H1 (cell line): ENCODE results near the gene TSKU. TPM values are rescaled to one million over a fixed set of nuclear protein-coding genes. Genes with fewer than 3 reads are reported as not detected.

ENCODE experiments used
- CTCF ChIA-PET: fragments of 300-600 bp; sonication (Branson Sonifier 250); formaldehyde crosslinking; loops from one replicate; lab custom pipeline; 2021; ENCODE audit not compliant: partially characterized antibody; lab: Charles Lee
- POLR2A ChIA-PET: fragments of 300-600 bp; sonication (Branson Sonifier 250); formaldehyde crosslinking; loops from one replicate; lab custom pipeline; 2021; ENCODE audit warnings: inconsistent platforms; ENCODE audit not compliant: partially characterized antibody; lab: Charles Lee
- DNase-seq, 2 experiments: peaks; one replicate each; pipeline versions ENCODE4 v3.0.0 to v3.0.0-alpha.2; 2010 to 2022; ENCODE audit warnings: low spot score in 2 of 2, low read depth in 1 of 2, mixed read lengths in 1 of 2
- FAIRE-seq: peaks from 2 replicates; lab custom pipeline; 2011; peaks lifted over from hg19 to GRCh38; lab: Jason Lieb, UNC
- H2AFZ ChIP-seq: 2 replicates; pipeline ENCODE4 v1.8.1; 2012; ENCODE audit warnings: low read length, inconsistent platforms
- H2AK5ac ChIP-seq: 2 replicates; pipeline ENCODE4 v1.6.1; 2013; ENCODE audit warnings: low read depth, low read length
- H2BK120ac ChIP-seq: replicated peaks from 2 replicates; pipeline ENCODE3; 2013; ENCODE audit warnings: low read depth, low read length, inconsistent platforms
- H2BK12ac ChIP-seq: 2 replicates; pipeline ENCODE4 v1.6.1; 2013; ENCODE audit warnings: low read depth, low read length
- H2BK15ac ChIP-seq: 2 replicates; pipeline ENCODE4 v1.6.1; 2013; ENCODE audit warnings: low read length
- H2BK20ac ChIP-seq: 2 replicates; pipeline ENCODE4 v1.6.1; 2013; ENCODE audit warnings: low read length
- H2BK5ac ChIP-seq: 2 replicates; pipeline ENCODE4 v1.6.1; 2013; ENCODE audit warnings: low read depth, low read length
- H3K14ac ChIP-seq: 2 replicates; pipeline ENCODE4 v1.6.1; 2013; ENCODE audit warnings: inconsistent platforms; ENCODE audit not compliant: insufficient read length
- H3K18ac ChIP-seq: 2 replicates; pipeline ENCODE4 v1.6.1; 2013; ENCODE audit warnings: low read length; ENCODE audit errors: extremely low read depth
- H3K23ac ChIP-seq: 2 replicates; pipeline ENCODE4 v1.6.1; 2013; ENCODE audit warnings: inconsistent platforms; ENCODE audit not compliant: insufficient read length
- H3K23me2 ChIP-seq: 2 replicates; pipeline ENCODE4 v1.6.1; 2013; ENCODE audit warnings: low read depth, low read length
- H3K27ac ChIP-seq: 2 replicates; pipeline ENCODE4 v1.6.1; 2011; ENCODE audit warnings: low read depth, low read length, inconsistent platforms
- H3K27me3 ChIP-seq, 4 experiments: replicated peaks in 1 of 4; 1 replicate in 1 of 4; 2 replicates in 3 of 4; pipeline versions ENCODE4 v1.6.1 to v1.8.1; 2011 to 2013; ENCODE audit warnings: low read length in 3 of 4, mild to moderate bottlenecking in 3 of 4, inconsistent platforms in 2 of 4, mixed read lengths in 2 of 4, moderate library complexity in 1 of 4; ENCODE audit not compliant: control insufficient read depth in 3 of 4, insufficient read depth in 3 of 4; ENCODE audit errors: extremely low read depth in 1 of 4
- H3K36me3 ChIP-seq, 4 experiments: 2 replicates each; pipeline versions ENCODE4 v1.6.1 to v1.8.1; 2011 to 2013; ENCODE audit warnings: mild to moderate bottlenecking in 4 of 4, low read length in 3 of 4, moderate library complexity in 2 of 4, control low read depth in 1 of 4, inconsistent platforms in 1 of 4; ENCODE audit not compliant: insufficient read depth in 4 of 4, control insufficient read depth in 2 of 4
- H3K4ac ChIP-seq: replicated peaks from 2 replicates; pipeline ENCODE3; 2013; ENCODE audit warnings: low read length, low read depth, mixed read lengths, inconsistent platforms; ENCODE audit not compliant: insufficient read length
- H3K4me1 ChIP-seq, 4 experiments: replicated peaks in 1 of 4; 1 replicate in 1 of 4; 2 replicates in 3 of 4; pipeline versions ENCODE4 v1.6.1 to v1.8.1; 2011 to 2013; ENCODE audit warnings: low read length in 3 of 4, inconsistent platforms in 2 of 4, mixed read lengths in 1 of 4; ENCODE audit not compliant: insufficient read depth in 4 of 4, control insufficient read depth in 3 of 4
- H3K4me2 ChIP-seq, 2 experiments: 2 replicates each; pipeline versions ENCODE4 v1.6.1 to v1.8.1; 2011 to 2013; ENCODE audit warnings: low read depth in 2 of 2, low read length in 2 of 2, control low read depth in 1 of 2, inconsistent platforms in 1 of 2, mild to moderate bottlenecking in 1 of 2; ENCODE audit not compliant: insufficient read depth in 1 of 2
- H3K4me3 ChIP-seq, 4 experiments: fragments of 200-600, 300-600 bp in 1 of 4; sonication (generic), shearing (Covaris generic), sonication (Bioruptor Twin) in 1 of 4; 2 replicates each; pipeline versions ENCODE4 v1.5.1 to v1.8.1; 2011 to 2016; ENCODE audit warnings: low read length in 4 of 4, low read depth in 3 of 4, control low read depth in 2 of 4, inconsistent platforms in 2 of 4, mild to moderate bottlenecking in 2 of 4, mixed read lengths in 1 of 4, moderate library complexity in 1 of 4; ENCODE audit not compliant: insufficient read depth in 2 of 4; ENCODE audit errors: extremely low read depth in 1 of 4
- H3K56ac ChIP-seq: replicated peaks from 2 replicates; pipeline ENCODE3; 2013; ENCODE audit warnings: low read depth, mild to moderate bottlenecking, mixed read lengths, low read length, inconsistent platforms; ENCODE audit not compliant: insufficient read length
- H3K79me1 ChIP-seq: 2 replicates; pipeline ENCODE4 v1.6.1; 2013; ENCODE audit warnings: low read depth, low read length, control low read depth
- H3K79me2 ChIP-seq, 2 experiments: 2 replicates each; pipeline versions ENCODE4 v1.6.1 to v1.8.1; 2012 to 2013; ENCODE audit warnings: low read length in 2 of 2, mild to moderate bottlenecking in 2 of 2, inconsistent platforms in 1 of 2; ENCODE audit not compliant: insufficient read depth in 2 of 2, control insufficient read depth in 1 of 2
- H3K9ac ChIP-seq, 4 experiments: replicated peaks in 1 of 4; 1 replicate in 1 of 4; 2 replicates in 3 of 4; pipeline versions ENCODE4 v1.6.1 to v1.8.1; 2011 to 2013; ENCODE audit warnings: low read depth in 3 of 4, low read length in 3 of 4, control low read depth in 2 of 4, mild to moderate bottlenecking in 2 of 4, moderate library complexity in 2 of 4, inconsistent platforms in 1 of 4; ENCODE audit errors: extremely low read depth in 1 of 4
- H3K9me3 ChIP-seq, 2 experiments: 2 replicates each; pipeline versions ENCODE4 v1.6.1 to v1.8.1; 2012 to 2013; ENCODE audit warnings: mild to moderate bottlenecking in 2 of 2, moderate library complexity in 2 of 2, control low read depth in 1 of 2, inconsistent platforms in 1 of 2, low read depth in 1 of 2, low read length in 1 of 2, mixed read lengths in 1 of 2; ENCODE audit not compliant: insufficient read depth in 2 of 2
- H4K20me1 ChIP-seq, 2 experiments: replicated peaks in 1 of 2; 2 replicates each; pipeline versions ENCODE3 to v1.8.1; 2011 to 2013; ENCODE audit warnings: inconsistent platforms in 2 of 2, low read length in 2 of 2, mild to moderate bottlenecking in 1 of 2; ENCODE audit not compliant: insufficient read depth in 2 of 2, control insufficient read depth in 1 of 2
- H4K5ac ChIP-seq: 2 replicates; pipeline ENCODE4 v1.6.1; 2013; ENCODE audit warnings: low read length, low read depth, mixed read lengths, inconsistent platforms; ENCODE audit not compliant: insufficient read length
- H4K8ac ChIP-seq: 2 replicates; pipeline ENCODE4 v1.8.0; 2013; ENCODE audit warnings: mild to moderate bottlenecking, moderate library complexity, low read length, inconsistent platforms; ENCODE audit not compliant: insufficient read depth; ENCODE audit errors: extremely low read depth
- H4K91ac ChIP-seq: replicated peaks from 2 replicates; pipeline ENCODE3; 2013; ENCODE audit warnings: low read length, mixed read lengths, inconsistent platforms; ENCODE audit not compliant: insufficient read length
- BACH1 ChIP-seq: IDR thresholded peaks from 2 replicates; pipeline ENCODE4 v1.6.1; 2012; ENCODE audit warnings: low read length, improper control_type of control experiment
- BCL11A ChIP-seq, 2 experiments: IDR thresholded peaks; one replicate each; pipeline ENCODE4 v1.6.1; 2011; ENCODE audit warnings: low read depth in 2 of 2, low read length in 2 of 2, mild to moderate bottlenecking in 2 of 2
- CHD2 ChIP-seq: IDR thresholded peaks from 2 replicates; pipeline ENCODE4 v1.6.1; 2012; ENCODE audit warnings: low read length, improper control_type of control experiment
- FOSL1 ChIP-seq: IDR thresholded peaks from 2 replicates; pipeline ENCODE4 v1.6.1; 2011; ENCODE audit warnings: mild to moderate bottlenecking, low read depth, low read length, moderate library complexity; ENCODE audit not compliant: insufficient read depth
- HDAC6 ChIP-seq: IDR thresholded peaks from one replicate; pipeline ENCODE4 v1.7.1; 2012; ENCODE audit warnings: low read depth, mild to moderate bottlenecking, inconsistent platforms, low read length, moderate library complexity
- NRF1 ChIP-seq: IDR thresholded peaks from 2 replicates; pipeline ENCODE4 v1.6.1; 2011; ENCODE audit warnings: mild to moderate bottlenecking, low read depth, low read length, improper control_type of control experiment
- PHF8 ChIP-seq: fragments of 200-600 bp; sonication (generic); conservative IDR thresholded peaks from 2 replicates; pipeline ENCODE4 v1.7.1; 2012; ENCODE audit warnings: low read depth, mild to moderate bottlenecking, inconsistent platforms, low read length, moderate library complexity
- POLR2AphosphoS5 ChIP-seq: IDR thresholded peaks from 2 replicates; pipeline ENCODE4 v1.6.1; 2011; ENCODE audit warnings: low read depth, low read length
- RAD21 ChIP-seq, 2 experiments: IDR thresholded peaks in 1 of 2; conservative IDR thresholded peaks in 1 of 2; 2 replicates each; pipeline ENCODE4 v1.6.1; 2011; ENCODE audit warnings: low read depth in 2 of 2, low read length in 2 of 2, improper control_type of control experiment in 1 of 2, inconsistent platforms in 1 of 2, mild to moderate bottlenecking in 1 of 2, moderate library complexity in 1 of 2
- TEAD4 ChIP-seq: IDR thresholded peaks from 2 replicates; pipeline ENCODE4 v1.6.1; 2012; ENCODE audit warnings: low read depth, low read length, inconsistent platforms, mixed read lengths
- WGBS, 2 experiments: shearing (Covaris generic) in 1 of 2; methylation state at CpG; one replicate each; pipeline versions ENCODE4 v1.1.6 to v1.1.7; 2013 to 2015; ENCODE audit warnings: low lambda C conversion rate in 2 of 2, mixed read lengths in 2 of 2, inconsistent platforms in 1 of 2, low coverage in 1 of 2, missing lambda C conversion rate in 1 of 2; ENCODE audit not compliant: insufficient replicate concordance in 2 of 2, insufficient coverage in 1 of 2, insufficient read length in 1 of 2; ENCODE audit errors: extremely low coverage in 1 of 2, missing lambda C conversion rate in 1 of 2; 5-methylcytosine and 5-hydroxymethylcytosine counted together
- polyA plus RNA-seq, 7 experiments: library from polyadenylated mRNA; depleted of rRNA in 3 of 7; stranded (reverse) in 5 of 7; unstranded in 2 of 7; fragments of >200 nt in 5 of 7; fragments of 200-250 nt in 2 of 7; gene quantifications; 1 replicate in 5 of 7; 2 replicates in 1 of 7; 4 replicates in 1 of 7; pipeline versions ENCODE4 v1.2.1 to v1.2.3, GENCODE V29; 2011 to 2013; ENCODE audit warnings: missing spikeins in 2 of 7, mixed read lengths in 2 of 7
- total RNA-seq: library from RNA; stranded (reverse); fragmentation: NEBNext Ultra II Directional; extraction: Animal tissue kit (Norgen Biotek cat#: 25700); gene quantifications from 2 replicates; pipeline ENCODE4 v1.2.1, GENCODE V29; 2021
- TF ChIP-seq, protein P1 (sequence below): IDR thresholded peaks from 2 replicates; pipeline ENCODE4 v1.6.1; 2012; ENCODE audit warnings: inconsistent platforms
- TF ChIP-seq, protein P2 (sequence below): IDR thresholded peaks from 2 replicates; pipeline ENCODE4 v1.6.1; 2011; ENCODE audit warnings: low read length, improper control_type of control experiment

Gene TSKU
- total and polyA plus RNA-seq, 2 of the 8 experiments (the other 6 are each of a cell fraction or from before 2014, with no cell fraction given), result 22.8 to 28.4 TPM

DNA sequence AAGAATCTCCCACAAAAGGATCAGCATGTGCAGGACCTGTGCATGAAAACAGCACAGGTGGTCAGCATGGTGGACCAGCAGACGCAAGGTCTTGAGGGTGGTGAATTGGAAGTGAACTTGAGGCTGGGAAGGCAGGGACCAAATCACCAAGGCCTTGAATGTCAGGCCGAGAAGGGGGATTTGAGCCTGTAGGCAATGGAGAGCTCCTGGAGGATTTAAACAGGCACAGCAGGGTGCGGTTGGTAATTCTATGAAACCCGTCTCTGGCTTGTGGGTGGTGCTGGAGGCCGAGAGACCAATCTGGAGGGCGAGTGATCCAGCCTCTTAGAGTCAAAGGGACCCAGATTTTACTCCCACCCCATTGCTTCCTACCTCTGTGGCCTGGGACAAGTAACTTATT is 2.4 kb downstream of the TSKU start:
- H4K5ac ChIP-seq, result no peak overlapping the region
- no peak overlapping the region for H2AFZ ChIP-seq
- H2BK5ac ChIP-seq, result no peak overlapping the region; the same call in 1 of the 2 replicates
- H2BK15ac ChIP-seq, result peak overlapping the region; percentile 97
- H3K27me3 ChIP-seq, result no peaks in the 10 kb centered on the region
- H3K4me1 ChIP-seq, result peaks cover 20 to 40% (median 31%) of the 10 kb centered on the region in 4 experiments
- H3K36me3 ChIP-seq, result no peaks in the 10 kb centered on the region
- ChIA-PET CTCF (interaction anchor here (1.0 to 2.5 kb wide), 5 partner anchors 13 to 50 kb away, joined by 3 to 8 read pairs (median 5); no protein-coding TSS in a partner anchor), POLR2A (interaction anchor here (1.2 to 2.3 kb wide), 5 partner anchors 9 to 33 kb away, joined by 3 to 12 read pairs (median 3); no protein-coding TSS in a partner anchor)
- no peak overlapping the region for H3K23ac ChIP-seq
- no peak overlapping the region for H3K27ac ChIP-seq
- H3K18ac ChIP-seq, result peak overlapping the region; percentile 91; the same call in 1 of the 2 replicates
- H3K79me1 ChIP-seq, result peaks cover 24% of the 10 kb centered on the region
- H4K20me1 ChIP-seq, result peaks cover 18 to 33% of the 10 kb centered on the region in 2 experiments
- H4K8ac ChIP-seq, result no peak overlapping the region
- H3K4me3 ChIP-seq, result peak overlapping the region; percentile 4 to 87 (median 13); a peak in 5 of 8 replicates
- no peak overlapping the region for H3K14ac ChIP-seq
- no peak overlapping the region for H3K56ac ChIP-seq
- H2AK5ac ChIP-seq, result no peak overlapping the region
- H2BK120ac ChIP-seq, result no peak overlapping the region
- peaks cover 32 to 66% of the 10 kb centered on the region in 2 experiments for H3K79me2 ChIP-seq
- WGBS, 2 experiments, result 42% methylated on average over 6 of the region's 6 CpGs; no CpG with 5 or more reads in 1 of the 2 experiments
- no peak overlapping the region for H2BK20ac ChIP-seq
- FAIRE-seq, result no peak
- no peak for DNase-seq
- peak overlapping the region; percentile 90 to 95 for H3K4me2 ChIP-seq
- no peak overlapping the region for H2BK12ac ChIP-seq
- H3K4ac ChIP-seq, result no peak overlapping the region
- no peaks in the 10 kb centered on the region for H3K9me3 ChIP-seq
- H3K9ac ChIP-seq, result 0 out of 7 replicates have a peak overlapping the region, but pooled peaks of 1 of the 4 experiments have one; percentile 22
- H4K91ac ChIP-seq, result peak overlapping the region; percentile 48
- peaks cover 14% of the 10 kb centered on the region for H3K23me2 ChIP-seq
- no peak for TF ChIP-seq CHD2
- no peak for TF ChIP-seq TEAD4
- no peak for TF ChIP-seq POLR2AphosphoS5
- TF ChIP-seq, protein P1, sequence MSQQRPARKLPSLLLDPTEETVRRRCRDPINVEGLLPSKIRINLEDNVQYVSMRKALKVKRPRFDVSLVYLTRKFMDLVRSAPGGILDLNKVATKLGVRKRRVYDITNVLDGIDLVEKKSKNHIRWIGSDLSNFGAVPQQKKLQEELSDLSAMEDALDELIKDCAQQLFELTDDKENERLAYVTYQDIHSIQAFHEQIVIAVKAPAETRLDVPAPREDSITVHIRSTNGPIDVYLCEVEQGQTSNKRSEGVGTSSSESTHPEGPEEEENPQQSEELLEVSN, result no peak
- TF ChIP-seq, protein P2, sequence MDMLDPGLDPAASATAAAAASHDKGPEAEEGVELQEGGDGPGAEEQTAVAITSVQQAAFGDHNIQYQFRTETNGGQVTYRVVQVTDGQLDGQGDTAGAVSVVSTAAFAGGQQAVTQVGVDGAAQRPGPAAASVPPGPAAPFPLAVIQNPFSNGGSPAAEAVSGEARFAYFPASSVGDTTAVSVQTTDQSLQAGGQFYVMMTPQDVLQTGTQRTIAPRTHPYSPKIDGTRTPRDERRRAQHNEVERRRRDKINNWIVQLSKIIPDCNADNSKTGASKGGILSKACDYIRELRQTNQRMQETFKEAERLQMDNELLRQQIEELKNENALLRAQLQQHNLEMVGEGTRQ, result no peak
- no peak for TF ChIP-seq NRF1
- TF ChIP-seq PHF8, result no peak
- TF ChIP-seq BCL11A (IDR thresholded peaks at IDR 0.05; ENCODE audit: low read depth in 2 of 2, low read length in 2 of 2), result no peak
- TF ChIP-seq RAD21 (IDR thresholded peaks at IDR 0.05 in 1 of 2, conservative IDR thresholded peaks at IDR 0.05 in 1 of 2; ENCODE audit: low read depth in 2 of 2, low read length in 2 of 2), result no peak
- TF ChIP-seq FOSL1, result no peak
- TF ChIP-seq BACH1, result no peak
- no peak for TF ChIP-seq HDAC6
